ENCODE data around the gene UBAP1.

UBAP1 gene

DNA sequence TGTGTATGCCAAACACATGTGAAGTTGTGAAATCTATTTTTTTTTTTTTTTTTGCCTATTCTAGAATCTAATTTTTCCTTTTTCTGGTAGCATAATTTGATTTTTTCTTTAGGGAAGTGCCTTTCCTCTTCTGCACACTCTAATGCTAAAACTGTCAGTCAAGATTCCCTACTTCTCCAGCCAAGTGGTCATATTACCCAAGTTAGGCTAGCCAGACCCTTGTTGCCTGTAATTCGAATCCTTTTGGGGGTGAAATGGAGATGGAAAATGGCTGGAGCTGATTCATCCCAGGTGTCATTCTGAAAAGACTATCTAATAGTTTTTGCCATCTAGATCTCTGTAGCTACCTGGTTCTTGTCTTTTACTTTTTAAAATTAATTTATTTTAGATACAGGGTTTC, 24.8 kb upstream of the UBAP1 start:
- Histone ChIP-seq H3K9me3 (ENCODE audit: control insufficient read depth in 1 of 2, low read length in 2 of 2) (no peaks in the 10 kb centered on the region), H3K27me3 (ENCODE audit: control insufficient read depth in 1 of 2, insufficient read depth in 2 of 2, low read length in 2 of 2) (no peaks in the 10 kb centered on the region), H3K27ac (ENCODE audit: low read depth, low read length) (no peak overlapping the region), H3K9ac (ENCODE audit: low read depth in 1 of 2, low read length in 2 of 2) (no peak overlapping the region), H3K4me3 (ENCODE audit: low read depth in 1 of 2, low read length in 2 of 2) (no peak overlapping the region), H3K36me3 (ENCODE audit: control insufficient read depth in 1 of 2, insufficient read depth in 2 of 2, low read length in 2 of 2) (no peaks in the 10 kb centered on the region), H3K4me1 (ENCODE audit: control insufficient read depth in 1 of 2, insufficient read depth in 2 of 2, low read length in 2 of 2) (peaks cover 0 to 2% of the 10 kb centered on the region in 2 donors)

DNA sequence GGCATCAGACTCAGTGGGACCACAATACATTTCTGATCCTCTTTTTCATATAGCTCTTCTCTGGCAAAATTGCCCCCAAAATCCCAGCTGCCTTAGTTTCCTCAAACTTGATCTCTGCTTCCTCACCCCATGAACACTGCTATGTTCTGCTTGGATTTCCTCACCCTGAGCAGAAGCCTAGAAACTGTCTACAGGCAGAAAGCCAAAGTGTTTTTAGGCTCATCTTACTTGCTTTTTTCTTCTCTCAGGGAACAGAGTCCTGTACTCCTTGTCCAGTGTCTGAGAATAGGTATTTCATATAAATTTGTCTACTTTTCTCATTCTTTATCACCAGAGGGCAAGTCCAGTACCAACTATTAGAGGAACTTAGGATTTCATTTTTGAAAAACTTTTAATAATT, 21.5 kb upstream of the UBAP1 start:
- Histone ChIP-seq H3K36me3 (ENCODE audit: control insufficient read depth in 1 of 2, insufficient read depth in 2 of 2, low read length in 2 of 2) (no peaks in the 10 kb centered on the region), H3K27me3 (ENCODE audit: control insufficient read depth in 1 of 2, insufficient read depth in 2 of 2, low read length in 2 of 2) (no peaks in the 10 kb centered on the region), H3K9me3 (ENCODE audit: control insufficient read depth in 1 of 2, low read length in 2 of 2) (no peaks in the 10 kb centered on the region), H3K27ac (ENCODE audit: low read depth, low read length) (no peak overlapping the region), H3K4me3 (ENCODE audit: low read depth in 1 of 2, low read length in 2 of 2) (no peak overlapping the region), H3K4me1 (ENCODE audit: control insufficient read depth in 1 of 2, insufficient read depth in 2 of 2, low read length in 2 of 2) (peaks cover 0 to 2% of the 10 kb centered on the region in 2 donors), H3K9ac (ENCODE audit: low read depth in 1 of 2, low read length in 2 of 2) (no peak overlapping the region)

DNA sequence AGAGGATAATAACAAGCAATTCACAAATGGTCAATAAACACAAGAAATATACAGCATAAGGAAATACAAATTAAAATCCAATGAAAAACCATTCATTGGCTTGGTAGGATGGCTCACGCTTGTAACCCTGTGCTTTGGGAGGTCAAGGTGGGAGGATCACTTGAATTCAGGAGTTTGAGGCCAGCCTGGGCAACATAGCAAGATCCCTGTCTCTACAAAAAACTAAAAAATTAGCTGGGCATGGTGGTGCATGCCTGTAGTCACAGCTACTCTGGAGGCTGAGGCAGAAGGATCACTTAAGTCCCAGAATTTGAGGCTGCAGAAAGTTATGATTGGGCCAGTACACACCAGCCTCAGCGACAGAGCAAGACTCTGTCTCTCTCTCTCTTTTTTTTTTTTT, 20.9 kb upstream of the UBAP1 start:
- Histone ChIP-seq H3K36me3 (ENCODE audit: control insufficient read depth in 1 of 2, insufficient read depth in 2 of 2, low read length in 2 of 2) (no peaks in the 10 kb centered on the region), H3K9me3 (ENCODE audit: control insufficient read depth in 1 of 2, low read length in 2 of 2) (no peaks in the 10 kb centered on the region), H3K27me3 (ENCODE audit: control insufficient read depth in 1 of 2, insufficient read depth in 2 of 2, low read length in 2 of 2) (no peaks in the 10 kb centered on the region), H3K9ac (ENCODE audit: low read depth in 1 of 2, low read length in 2 of 2) (no peak overlapping the region), H3K27ac (ENCODE audit: low read depth, low read length) (no peak overlapping the region), H3K4me1 (ENCODE audit: control insufficient read depth in 1 of 2, insufficient read depth in 2 of 2, low read length in 2 of 2) (peaks cover 0 to 2% of the 10 kb centered on the region in 2 donors), H3K4me3 (ENCODE audit: low read depth in 1 of 2, low read length in 2 of 2) (no peak overlapping the region)

DNA sequence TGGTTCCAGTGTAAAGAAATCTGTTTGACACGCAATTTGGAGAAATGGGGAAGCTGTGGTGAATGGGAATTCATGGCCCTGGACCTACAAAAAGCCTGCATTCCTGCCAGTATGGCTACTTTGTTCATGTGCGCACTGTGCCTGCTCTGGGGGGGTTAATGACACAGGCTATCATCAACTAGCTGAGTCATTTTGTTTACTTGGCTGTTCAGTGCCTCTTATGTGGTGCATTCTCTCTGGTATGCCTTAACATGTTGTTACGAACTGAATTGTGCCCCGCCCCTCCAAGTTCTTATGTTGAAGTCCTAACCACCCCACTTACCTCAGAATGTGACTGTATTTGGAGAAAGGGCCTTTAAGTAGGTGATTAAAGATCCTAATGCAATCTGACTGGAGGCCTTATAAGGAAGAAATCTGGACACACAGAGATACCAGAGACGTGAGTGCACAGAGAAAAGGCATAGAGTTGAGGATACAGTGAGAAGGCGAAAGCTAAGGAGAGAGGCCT, 20.4 kb upstream of the UBAP1 start:
- Histone ChIP-seq H3K4me3 (ENCODE audit: low read depth in 1 of 2, low read length in 2 of 2) (no peak overlapping the region), H3K27me3 (ENCODE audit: control insufficient read depth in 1 of 2, insufficient read depth in 2 of 2, low read length in 2 of 2) (no peaks in the 10 kb centered on the region), H3K9me3 (ENCODE audit: control insufficient read depth in 1 of 2, low read length in 2 of 2) (no peaks in the 10 kb centered on the region), H3K36me3 (ENCODE audit: control insufficient read depth in 1 of 2, insufficient read depth in 2 of 2, low read length in 2 of 2) (no peaks in the 10 kb centered on the region), H3K27ac (ENCODE audit: low read depth, low read length) (no peak overlapping the region), H3K4me1 (ENCODE audit: control insufficient read depth in 1 of 2, insufficient read depth in 2 of 2, low read length in 2 of 2) (peaks cover 0 to 2% of the 10 kb centered on the region in 2 donors), H3K9ac (ENCODE audit: low read depth in 1 of 2, low read length in 2 of 2) (no peak overlapping the region)

DNA sequence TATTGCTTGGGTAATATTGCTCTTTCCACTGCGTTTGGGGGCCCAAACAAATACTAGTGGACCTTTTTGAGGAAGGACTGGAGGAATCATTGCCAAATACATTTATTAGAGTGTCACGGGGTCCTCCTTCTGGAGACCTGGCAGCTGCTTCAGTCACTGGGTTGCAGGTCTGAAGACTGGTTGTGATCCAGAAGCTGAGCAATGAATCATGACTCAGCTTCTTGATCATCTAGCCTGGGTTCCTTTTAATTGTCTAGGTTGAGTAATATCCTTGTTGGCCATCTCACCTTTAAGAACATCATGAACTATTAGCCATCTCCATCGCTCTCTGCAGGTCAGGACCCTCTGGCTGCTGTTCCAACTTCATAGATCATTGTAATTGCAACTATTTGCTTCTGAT, 15.4 kb upstream of the UBAP1 start:
- Histone ChIP-seq H3K9me3 (ENCODE audit: control insufficient read depth in 1 of 2, low read length in 2 of 2) (no peaks in the 10 kb centered on the region), H3K4me1 (ENCODE audit: control insufficient read depth in 1 of 2, insufficient read depth in 2 of 2, low read length in 2 of 2) (peaks cover 0 to 2% of the 10 kb centered on the region in 2 donors), H3K4me3 (ENCODE audit: low read depth in 1 of 2, low read length in 2 of 2) (no peak overlapping the region), H3K27me3 (ENCODE audit: control insufficient read depth in 1 of 2, insufficient read depth in 2 of 2, low read length in 2 of 2) (no peaks in the 10 kb centered on the region), H3K9ac (ENCODE audit: low read depth in 1 of 2, low read length in 2 of 2) (no peak overlapping the region), H3K36me3 (ENCODE audit: control insufficient read depth in 1 of 2, insufficient read depth in 2 of 2, low read length in 2 of 2) (no peaks in the 10 kb centered on the region), H3K27ac (ENCODE audit: low read depth, low read length) (no peak overlapping the region)

DNA sequence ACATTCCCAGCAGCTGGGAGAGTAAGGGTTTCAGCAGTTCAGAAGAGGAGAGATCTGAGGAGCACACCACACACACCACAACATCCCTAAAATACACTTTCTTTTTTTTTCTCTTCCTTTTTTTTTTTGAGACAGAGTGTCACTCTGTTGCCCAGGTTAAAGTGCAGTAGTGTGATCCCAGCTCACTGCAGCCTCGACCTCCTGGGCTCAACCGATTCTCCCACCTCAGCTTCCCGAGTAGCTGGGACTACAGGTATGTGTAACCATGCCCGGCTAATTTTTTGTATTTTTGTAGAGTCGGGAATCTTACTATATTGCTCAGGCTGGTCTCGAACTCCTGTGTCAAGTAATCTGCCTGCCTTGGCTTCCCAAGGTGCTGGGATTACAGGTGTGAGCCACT, 9.7 kb upstream of the UBAP1 start:
- Histone ChIP-seq H3K27ac (ENCODE audit: low read depth, low read length) (no peak overlapping the region), H3K9me3 (ENCODE audit: control insufficient read depth in 1 of 2, low read length in 2 of 2) (no peaks in the 10 kb centered on the region), H3K9ac (ENCODE audit: low read depth in 1 of 2, low read length in 2 of 2) (no peak overlapping the region), H3K4me3 (ENCODE audit: low read depth in 1 of 2, low read length in 2 of 2) (no peak overlapping the region), H3K27me3 (ENCODE audit: control insufficient read depth in 1 of 2, insufficient read depth in 2 of 2, low read length in 2 of 2) (no peaks in the 10 kb centered on the region), H3K36me3 (ENCODE audit: control insufficient read depth in 1 of 2, insufficient read depth in 2 of 2, low read length in 2 of 2) (no peaks in the 10 kb centered on the region), H3K4me1 (ENCODE audit: control insufficient read depth in 1 of 2, insufficient read depth in 2 of 2, low read length in 2 of 2) (peaks cover 13 to 14% of the 10 kb centered on the region in 2 donors)

DNA sequence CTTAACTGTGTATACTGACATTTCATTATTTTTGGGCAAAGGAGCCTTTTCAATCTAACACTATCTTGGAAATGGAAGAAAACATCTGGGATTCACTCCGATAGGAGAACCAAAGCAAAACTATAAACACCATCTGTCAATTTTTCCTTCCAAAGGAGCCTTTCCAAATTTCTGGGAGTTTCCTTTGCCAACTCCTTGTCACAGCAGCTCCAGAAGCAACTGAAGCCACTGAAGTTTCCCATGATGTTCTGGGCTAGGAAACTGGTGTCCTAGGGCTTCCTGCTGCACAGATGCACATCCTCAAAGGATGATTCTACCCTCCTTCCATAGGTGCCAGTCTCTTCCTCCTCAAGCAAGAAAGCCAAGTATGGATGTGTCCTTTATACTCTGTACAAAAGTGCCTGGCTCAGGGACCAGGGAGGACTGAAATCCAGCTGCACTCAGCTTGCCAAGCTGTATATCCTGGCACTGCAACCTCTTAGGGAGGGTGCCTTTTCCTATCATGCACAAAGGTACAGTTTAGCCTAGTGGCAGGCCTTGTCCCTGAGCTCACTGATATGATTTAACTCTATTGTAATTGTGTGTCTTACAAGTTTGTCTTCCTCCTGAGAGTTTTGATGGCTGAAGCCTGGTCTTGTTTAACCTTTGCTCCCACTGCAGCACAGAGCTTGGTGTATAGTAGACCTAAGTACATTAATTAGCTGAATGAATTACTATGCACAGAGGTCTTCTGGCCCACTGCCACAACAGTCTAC, 8.4 kb upstream of the UBAP1 start:
- Histone ChIP-seq H3K4me1 (ENCODE audit: control insufficient read depth in 1 of 2, insufficient read depth in 2 of 2, low read length in 2 of 2) (peaks cover 13 to 14% of the 10 kb centered on the region in 2 donors), H3K36me3 (ENCODE audit: control insufficient read depth in 1 of 2, insufficient read depth in 2 of 2, low read length in 2 of 2) (no peaks in the 10 kb centered on the region), H3K27ac (ENCODE audit: low read depth, low read length) (no peak overlapping the region)

DNA sequence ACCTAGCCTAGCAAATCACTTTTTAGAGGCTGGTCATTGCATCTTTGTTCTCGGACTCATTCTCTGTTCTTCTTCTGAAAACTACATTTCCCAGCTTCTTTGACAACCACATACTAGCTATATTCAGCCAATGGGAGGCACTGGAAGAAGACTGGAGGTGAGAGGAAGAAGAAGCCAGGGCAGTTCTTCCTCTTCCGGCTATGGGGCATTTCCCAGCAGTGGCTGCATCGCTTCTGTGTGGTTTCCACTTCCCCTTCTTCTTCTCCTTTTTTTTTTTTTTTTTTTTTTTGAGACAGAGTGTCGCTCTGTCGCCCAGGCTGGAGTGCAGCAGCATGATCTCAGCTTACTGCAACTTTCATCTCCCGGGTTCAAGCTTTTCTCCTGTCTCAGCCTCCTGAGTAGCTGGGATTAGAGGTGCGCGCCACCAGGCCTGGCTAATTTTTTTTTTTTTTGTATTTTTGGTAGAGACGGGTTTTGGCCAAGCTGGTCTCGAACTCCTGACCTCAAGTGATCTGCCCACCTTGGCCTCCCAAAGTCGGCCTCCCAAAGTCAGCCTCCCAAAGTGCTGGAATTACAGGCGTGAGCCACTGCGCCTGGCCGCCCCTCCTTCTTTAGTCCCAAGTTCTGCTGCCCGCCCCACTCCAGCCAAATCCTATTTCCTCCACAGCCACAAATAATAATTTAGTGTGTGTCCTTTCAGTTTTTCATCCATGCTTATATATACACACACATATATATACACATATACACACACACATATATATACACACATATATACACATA, 6.9 kb upstream of the UBAP1 start:
- H3K36me3 ChIP-seq (ENCODE audit: control insufficient read depth in 1 of 2, insufficient read depth in 2 of 2, low read length in 2 of 2): no peaks in the 10 kb centered on the region
- H3K9ac ChIP-seq (ENCODE audit: low read depth in 1 of 2, low read length in 2 of 2): no peak overlapping the region
- H3K27ac ChIP-seq (ENCODE audit: low read depth, low read length): no peak overlapping the region
- peaks cover 13 to 14% of the 10 kb centered on the region in 2 donors for H3K4me1 ChIP-seq (ENCODE audit: control insufficient read depth in 1 of 2, insufficient read depth in 2 of 2, low read length in 2 of 2)
- no peak overlapping the region for H3K4me3 ChIP-seq (ENCODE audit: low read depth in 1 of 2, low read length in 2 of 2)
- H3K9me3 ChIP-seq (ENCODE audit: control insufficient read depth in 1 of 2, low read length in 2 of 2): no peaks in the 10 kb centered on the region
- no peaks in the 10 kb centered on the region for H3K27me3 ChIP-seq (ENCODE audit: control insufficient read depth in 1 of 2, insufficient read depth in 2 of 2, low read length in 2 of 2)

More for the DNA sequence above, 8.4 kb upstream of the UBAP1 start:
- Histone ChIP-seq H3K27me3 (ENCODE audit: control insufficient read depth in 1 of 2, insufficient read depth in 2 of 2, low read length in 2 of 2) (no peaks in the 10 kb centered on the region), H3K9me3 (ENCODE audit: control insufficient read depth in 1 of 2, low read length in 2 of 2) (no peaks in the 10 kb centered on the region), H3K9ac (ENCODE audit: low read depth in 1 of 2, low read length in 2 of 2) (no peak overlapping the region), H3K4me3 (ENCODE audit: low read depth in 1 of 2, low read length in 2 of 2) (no peak overlapping the region)

DNA sequence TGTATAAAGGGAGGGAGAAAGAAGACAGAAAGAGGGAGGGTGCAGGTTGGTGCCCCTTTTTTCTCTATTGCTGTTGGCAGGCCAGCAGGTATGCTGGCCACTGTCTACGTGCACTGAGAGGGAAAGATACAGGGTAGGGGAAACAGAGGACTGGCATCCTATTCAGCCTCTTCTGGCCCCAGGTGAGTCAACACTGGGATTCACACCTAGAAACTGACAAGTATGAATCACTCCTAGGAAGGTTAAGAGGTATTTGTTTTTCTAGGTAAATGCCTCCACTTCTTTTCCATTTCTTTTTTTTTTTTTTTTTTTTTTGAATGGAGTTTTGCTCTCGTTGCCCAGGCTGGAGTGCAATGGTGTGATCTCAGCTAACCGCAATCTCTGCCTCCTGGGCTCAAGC, 2.8 kb upstream of the UBAP1 start:
- Histone ChIP-seq H3K36me3 (ENCODE audit: control insufficient read depth in 1 of 2, insufficient read depth in 2 of 2, low read length in 2 of 2) (no peaks in the 10 kb centered on the region), H3K9me3 (ENCODE audit: control insufficient read depth in 1 of 2, low read length in 2 of 2) (no peaks in the 10 kb centered on the region), H3K27me3 (ENCODE audit: control insufficient read depth in 1 of 2, insufficient read depth in 2 of 2, low read length in 2 of 2) (no peaks in the 10 kb centered on the region), H3K9ac (ENCODE audit: low read depth in 1 of 2, low read length in 2 of 2) (no peak overlapping the region), H3K27ac (ENCODE audit: low read depth, low read length) (no peak overlapping the region), H3K4me1 (ENCODE audit: control insufficient read depth in 1 of 2, insufficient read depth in 2 of 2, low read length in 2 of 2) (no peaks in the 10 kb centered on the region), H3K4me3 (ENCODE audit: low read depth in 1 of 2, low read length in 2 of 2) (no peak overlapping the region)
